Sciatic nerve (tissue), 2 donors: ENCODE data around the gene SLC3A2. TPM values are rescaled to one million over a fixed set of nuclear protein-coding genes. Genes with fewer than 3 reads are reported as not detected.

Source experiments
- ATAC-seq: fragments of 200-7000 bp; cut with Tn5 transposase; one replicate; pipeline ENCODE4 v1.9.1; 2020; ENCODE audit warnings: mild to moderate bottlenecking, moderate library complexity
- DNase-seq: peaks from one replicate; pipeline ENCODE4 v3.0.0-alpha.2; 2020; ENCODE audit warnings: low spot score
- intact Hi-C: fragments of 100-400 bp; cut with DNase I; formaldehyde crosslinking; loops from one replicate; pipeline ENCODE4 v1.14.2; 2022
- total RNA-seq: library from RNA; stranded (reverse); fragmentation: NEBNext Ultra II Directional; extraction: Animal tissue kit (Norgen Biotek cat#: 25700); gene quantifications from one replicate; pipeline ENCODE4 v1.2.1, GENCODE V29; 2021
- donor health status: DM: no; HTN: no; CAD: no.
- donor health status: DM: no; HTN: no; CAD: no.

SLC3A2 gene
- total RNA-seq, 1 donor from 2014 or later, result 102 TPM

DNA sequence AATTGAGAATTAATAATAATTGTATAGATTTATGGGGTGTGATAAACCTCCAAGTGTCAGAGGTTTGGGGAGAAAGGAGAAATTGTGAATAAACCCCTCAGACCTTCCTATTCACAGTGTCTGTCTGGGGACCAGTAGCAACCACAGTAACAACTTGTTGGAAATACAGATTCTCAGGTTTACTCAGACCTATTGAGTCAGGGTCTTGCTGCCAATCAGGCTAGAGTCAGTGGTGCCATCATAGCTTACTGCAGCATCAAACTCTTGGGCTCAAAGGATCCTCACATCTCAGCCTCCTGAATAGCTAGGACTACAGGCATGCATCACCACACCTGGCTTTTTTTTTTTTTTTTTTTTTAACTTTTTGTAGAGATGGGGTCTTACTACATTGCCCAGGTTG lies 17.3 kb downstream of the SLC3A2 start:
- no peak for ATAC-seq
- intact Hi-C loops, result no loop called here

GRCh38 chr11:62902932-62903331 lies 22.2 kb downstream of the SLC3A2 start:
- no peak for ATAC-seq
- intact Hi-C loops, result no loop called here

More for the DNA sequence above, 17.3 kb downstream of the SLC3A2 start:
- DNase-seq, result no peak

DNA sequence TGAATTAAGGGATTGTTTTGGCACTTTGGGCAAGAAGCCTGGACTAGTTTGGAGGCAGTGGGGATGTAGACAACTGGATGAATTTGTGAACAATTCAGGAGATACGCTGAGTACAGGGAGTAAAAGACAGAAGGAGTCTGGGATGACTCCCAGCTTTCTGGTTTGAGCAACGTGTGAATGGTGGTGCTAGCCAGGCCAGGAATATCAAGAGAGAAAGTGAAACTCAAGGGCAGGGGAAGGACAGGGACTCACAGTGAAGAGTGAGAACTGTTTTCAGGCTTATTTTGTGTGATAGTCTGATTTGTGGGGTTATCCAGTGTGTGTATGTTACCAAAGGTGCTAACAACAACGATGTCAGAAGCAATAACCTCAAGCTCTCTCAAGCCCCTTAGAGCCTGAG lies 24.6 kb downstream of the SLC3A2 start:
- ATAC-seq, result no peak
- intact Hi-C loops, result loop anchor here (5.0 kb wide), 1 partner anchor 117 kb away; no protein-coding TSS in a partner anchor
- no peak for DNase-seq

More at GRCh38 chr11:62902932-62903331, 22.2 kb downstream of the SLC3A2 start:
- DNase-seq, result no peak

DNA sequence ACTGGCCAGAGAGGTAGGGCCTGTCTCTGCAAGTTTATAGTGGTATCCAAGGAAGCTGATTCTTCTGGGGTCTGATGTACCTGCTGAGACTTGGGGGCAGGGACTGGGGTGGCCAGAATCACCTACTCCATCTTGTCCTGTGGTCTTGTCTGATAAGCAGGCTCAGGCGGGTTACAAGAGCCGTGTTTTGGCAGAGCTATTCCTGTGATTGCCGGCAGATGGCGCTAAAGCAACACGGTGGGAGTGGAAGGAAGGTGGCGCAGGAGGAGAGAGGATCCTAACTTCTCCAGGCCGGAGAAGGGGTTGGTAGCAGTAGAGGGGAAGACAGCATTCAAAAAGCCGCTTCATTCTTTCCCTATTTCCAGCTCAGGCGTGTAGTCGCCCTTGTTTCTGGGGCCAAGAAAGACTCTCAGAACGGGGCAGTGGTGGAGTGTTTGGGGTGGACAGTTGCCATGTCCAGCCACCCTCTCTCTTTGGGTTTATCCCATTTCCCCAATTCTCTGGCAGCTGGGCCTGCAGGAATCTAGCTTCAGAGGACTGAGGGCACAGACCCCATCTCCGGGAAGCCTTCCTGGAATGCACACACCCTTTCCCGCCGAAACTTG lies 25.3 kb downstream of the SLC3A2 start:
- DNase-seq, result peak; percentile 91
- peak; percentile 90 for ATAC-seq

DNA sequence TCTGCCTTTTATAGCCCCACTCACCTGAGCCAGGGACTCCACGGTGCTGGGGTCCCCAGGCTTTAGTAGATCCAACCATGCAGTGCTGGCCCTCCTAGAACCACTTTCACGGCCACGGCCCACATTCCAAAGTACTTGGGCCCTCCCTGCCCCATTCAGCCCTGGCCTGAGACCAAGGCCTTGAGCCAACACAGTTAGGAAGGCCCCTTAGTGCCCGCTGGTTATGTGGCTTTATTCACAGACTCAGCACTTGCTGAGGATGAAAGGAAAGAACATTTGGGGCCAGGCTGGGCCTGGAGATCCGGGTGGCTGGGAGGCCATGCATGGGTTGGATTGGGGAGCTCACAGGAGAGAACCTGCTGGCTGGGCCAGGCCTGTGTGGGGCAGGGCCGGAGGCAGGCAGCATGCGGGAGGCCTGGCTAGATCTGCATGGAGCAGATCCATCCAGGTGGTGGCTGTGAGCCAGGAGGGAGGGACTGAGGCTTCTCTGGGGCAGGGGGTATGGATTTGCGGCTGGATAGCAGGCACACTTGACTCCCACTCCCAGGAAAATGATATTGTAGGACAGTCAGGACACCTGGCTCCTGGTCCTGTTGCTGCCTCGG lies 27.9 kb downstream of the SLC3A2 start:
- no peak for ATAC-seq
- DNase-seq, result no peak

More for the DNA sequence above, 25.3 kb downstream of the SLC3A2 start:
- intact Hi-C loops, result loop anchor here (5.0 kb wide), 1 partner anchor 116 kb away; no protein-coding TSS in a partner anchor

GRCh38 chr11:62909107-62909894 lies 28.6 kb downstream of the SLC3A2 start:
- DNase-seq, result peak; percentile 77
- intact Hi-C loops, result loop anchor here (5.0 kb wide), 1 partner anchor 113 kb away; no protein-coding TSS in a partner anchor
- ATAC-seq, result peak; percentile 73

More for the DNA sequence above, 27.9 kb downstream of the SLC3A2 start:
- intact Hi-C loops, result loop anchor here (5.0 kb wide), 1 partner anchor 114 kb away; no protein-coding TSS in a partner anchor

- intact Hi-C loops, result no loop called here
- ATAC-seq (no peak), DNase-seq (no peak)
Observed at GRCh38 chr11:62910141-62910882, 29.6 kb downstream of the SLC3A2 start.

GRCh38 chr11:62911137-62912130 lies 30.7 kb downstream of the SLC3A2 start:
- ATAC-seq (no peak), DNase-seq (no peak)
- intact Hi-C loops, result no loop called here

GRCh38 chr11:62912268-62912667 lies 31.6 kb downstream of the SLC3A2 start:
- no peak for ATAC-seq
- no peak for DNase-seq
- intact Hi-C loops, result no loop called here

- intact Hi-C loops, result no loop called here
- ATAC-seq (no peak), DNase-seq (no peak)
Observed at GRCh38 chr11:62914416-62914815, 33.7 kb downstream of the SLC3A2 start.

- ATAC-seq, result no peak
- intact Hi-C loops, result no loop called here
- DNase-seq, result no peak
Observed at GRCh38 chr11:62917906-62918502, 37.3 kb downstream of the SLC3A2 start.

GRCh38 chr11:62918531-62918930 lies 37.8 kb downstream of the SLC3A2 start:
- DNase-seq, result no peak
- no peak for ATAC-seq
- intact Hi-C loops, result no loop called here

GRCh38 chr11:62919476-62919875 lies 38.8 kb downstream of the SLC3A2 start:
- intact Hi-C loops, result no loop called here
- ATAC-seq (no peak), DNase-seq (no peak)

DNA sequence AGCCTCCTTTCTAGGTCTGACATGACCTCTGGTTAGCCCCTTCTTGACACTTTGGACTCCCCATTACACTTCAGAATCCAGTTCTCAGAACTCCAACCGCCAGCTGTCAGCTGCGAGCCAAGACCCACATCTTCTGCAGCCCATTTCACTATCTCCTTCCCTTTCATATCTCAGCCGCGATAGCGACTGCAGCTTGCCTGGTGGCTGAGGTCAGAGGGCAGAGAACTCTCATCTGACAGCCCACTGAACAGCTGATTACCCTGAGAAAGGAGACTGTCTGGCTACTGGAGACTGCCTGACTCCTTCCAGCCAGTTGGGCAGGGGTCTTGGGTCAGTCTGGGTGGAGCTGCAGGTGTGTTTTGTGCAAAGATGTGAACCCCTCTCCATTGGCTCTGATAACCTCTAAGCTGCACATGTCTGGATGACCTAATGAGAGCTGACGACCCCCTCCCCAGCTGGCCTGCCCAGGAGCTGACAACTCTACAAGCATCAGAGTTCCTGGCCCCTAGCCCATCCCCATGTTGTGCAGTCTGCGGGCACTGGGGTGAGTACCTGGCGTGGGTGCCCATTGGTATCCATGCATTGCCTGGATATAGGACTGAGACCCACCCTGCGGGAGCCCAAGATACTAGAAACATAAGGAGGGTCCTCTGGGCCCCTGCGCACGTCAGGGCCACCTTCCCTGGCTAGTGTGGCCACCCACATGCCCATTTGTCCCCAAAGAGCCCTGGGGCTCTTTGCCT lies 39.4 kb downstream of the SLC3A2 start:
- intact Hi-C loops, result no loop called here
- no peak for ATAC-seq
- no peak for DNase-seq

GRCh38 chr11:62921201-62921572 lies 40.5 kb downstream of the SLC3A2 start, which contains the start of gene CHRM1:
CHRM1 (minus strand) TSS chr11:62921363; CDS start chr11:62911100, 10,263 bp downstream.
- no peak for ATAC-seq

GRCh38 chr11:62921573-62922188 lies 41.0 kb downstream of the SLC3A2 start:
- DNase-seq, result no peak
- intact Hi-C loops, result no loop called here

More at GRCh38 chr11:62921201-62921572, 40.5 kb downstream of the SLC3A2 start, which contains the start of gene CHRM1:
- DNase-seq, result no peak
- intact Hi-C loops, result no loop called here

More at GRCh38 chr11:62921573-62922188, 41.0 kb downstream of the SLC3A2 start:
- ATAC-seq, result peak; percentile 14
